Type B pancreatic cell (in vitro differentiated cells): ENCODE data around the gene ZFAND6. TPM values are rescaled to one million over a fixed set of nuclear protein-coding genes. Genes with fewer than 3 reads are reported as not detected.

Source experiments
- DNase-seq: peaks from one replicate; pipeline ENCODE4 v3.0.0; 2021; ENCODE audit warnings: mixed read lengths; ENCODE audit not compliant: unreplicated experiment; ENCODE audit errors: extremely low spot score
- H3K27ac Mint-ChIP-seq: 2 replicates; pipeline ENCODE4 v1.8.0; 2021; ENCODE audit warnings: mild to moderate bottlenecking, mixed read lengths
- H3K27me3 Mint-ChIP-seq: 2 replicates; pipeline ENCODE4 v1.8.0; 2021; ENCODE audit warnings: mixed read lengths
- H3K36me3 Mint-ChIP-seq: 2 replicates; pipeline ENCODE4 v1.8.0; 2021; ENCODE audit warnings: mixed read lengths
- H3K4me1 Mint-ChIP-seq: one replicate; pipeline ENCODE4 v1.8.0; 2021; ENCODE audit warnings: mixed read lengths; ENCODE audit not compliant: unreplicated experiment
- H3K4me3 Mint-ChIP-seq: 2 replicates; pipeline ENCODE4 v1.8.0; 2021; ENCODE audit warnings: mild to moderate bottlenecking, mixed read lengths
- H3K9me3 Mint-ChIP-seq: 2 replicates; pipeline ENCODE4 v1.8.0; 2021; ENCODE audit warnings: mixed read lengths
- total RNA-seq: library from RNA; stranded (reverse); gene quantifications from 2 replicates; pipeline ENCODE4 v1.2.1, GENCODE V29; 2021; ENCODE audit warnings: low replicate concordance
- TF ChIP-seq, protein P1 (sequence below): fragments of 200-600 bp; sonication (generic); conservative IDR thresholded peaks from 2 replicates; pipeline ENCODE4 v1.5.0; 2021; ENCODE audit warnings: antibody characterized with exemption, mild to moderate bottlenecking

ZFAND6 gene
- total RNA-seq, 1 donor from 2014 or later: 59.6 TPM

DNA sequence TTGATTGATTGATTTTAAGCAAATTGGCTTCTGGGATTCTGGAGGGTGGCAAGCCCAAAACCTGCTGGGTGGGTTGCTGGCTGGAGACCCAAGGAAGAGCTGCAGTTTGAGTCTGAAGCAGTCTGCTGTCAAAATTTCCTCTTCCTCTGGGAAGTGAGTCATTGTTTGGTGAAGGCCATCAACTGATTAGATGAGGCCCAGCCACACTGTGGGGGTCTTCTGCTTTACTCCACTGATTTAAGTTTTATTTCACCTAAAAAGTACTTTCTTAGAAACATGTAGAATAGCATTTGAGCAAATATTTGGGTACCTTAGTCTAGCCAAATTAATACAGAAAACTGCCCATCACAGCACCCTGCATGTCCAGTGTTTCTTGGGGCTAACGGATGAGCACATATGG is 127.1 kb downstream of the ZFAND6 start:
- DNase-seq: no peak

More for the DNA sequence above, 127.1 kb downstream of the ZFAND6 start:
- Mint-ChIP-seq H3K27ac (no peak overlapping the region), H3K9me3 (no peaks in the 10 kb centered on the region), H3K4me1 (no peaks in the 10 kb centered on the region), H3K4me3 (no peak overlapping the region), H3K27me3 (no peaks in the 10 kb centered on the region), H3K36me3 (peaks cover 26% of the 10 kb centered on the region)
- TF ChIP-seq, protein P1, sequence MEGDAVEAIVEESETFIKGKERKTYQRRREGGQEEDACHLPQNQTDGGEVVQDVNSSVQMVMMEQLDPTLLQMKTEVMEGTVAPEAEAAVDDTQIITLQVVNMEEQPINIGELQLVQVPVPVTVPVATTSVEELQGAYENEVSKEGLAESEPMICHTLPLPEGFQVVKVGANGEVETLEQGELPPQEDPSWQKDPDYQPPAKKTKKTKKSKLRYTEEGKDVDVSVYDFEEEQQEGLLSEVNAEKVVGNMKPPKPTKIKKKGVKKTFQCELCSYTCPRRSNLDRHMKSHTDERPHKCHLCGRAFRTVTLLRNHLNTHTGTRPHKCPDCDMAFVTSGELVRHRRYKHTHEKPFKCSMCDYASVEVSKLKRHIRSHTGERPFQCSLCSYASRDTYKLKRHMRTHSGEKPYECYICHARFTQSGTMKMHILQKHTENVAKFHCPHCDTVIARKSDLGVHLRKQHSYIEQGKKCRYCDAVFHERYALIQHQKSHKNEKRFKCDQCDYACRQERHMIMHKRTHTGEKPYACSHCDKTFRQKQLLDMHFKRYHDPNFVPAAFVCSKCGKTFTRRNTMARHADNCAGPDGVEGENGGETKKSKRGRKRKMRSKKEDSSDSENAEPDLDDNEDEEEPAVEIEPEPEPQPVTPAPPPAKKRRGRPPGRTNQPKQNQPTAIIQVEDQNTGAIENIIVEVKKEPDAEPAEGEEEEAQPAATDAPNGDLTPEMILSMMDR: no peak

Other genes starting within 250 kb of the ZFAND6 start
- 22.7 and 27.6 TPM in 2 replicates for gene MTHFS, start 162.7 kb upstream of the ZFAND6 start, total RNA-seq
- not detected in 2 replicates for gene BCL2A1, start 88.5 kb upstream of the ZFAND6 start, total RNA-seq
- gene FAH, start 93.3 kb downstream of the ZFAND6 start, total RNA-seq: 24.6 and 25.8 TPM in 2 replicates
- 1.1 and 2.7 TPM in 2 replicates for gene CTXND1, start 192.5 kb downstream of the ZFAND6 start, total RNA-seq